GM19023 (cell line): ENCODE results near the gene ITGA4.

ENCODE experiments used
- ATAC-seq: cut with Tn5 transposase; IDR thresholded peaks from one replicate; pipeline ENCODE4 v1.9.1; 2021; ENCODE audit warnings: mild to moderate bottlenecking, moderate library complexity; ENCODE audit not compliant: unreplicated experiment

Gene ITGA4

GRCh38 chr2:181457741-181458425 is 697 bp downstream of the ITGA4 start:
- peak; percentile 30 for ATAC-seq

DNA sequence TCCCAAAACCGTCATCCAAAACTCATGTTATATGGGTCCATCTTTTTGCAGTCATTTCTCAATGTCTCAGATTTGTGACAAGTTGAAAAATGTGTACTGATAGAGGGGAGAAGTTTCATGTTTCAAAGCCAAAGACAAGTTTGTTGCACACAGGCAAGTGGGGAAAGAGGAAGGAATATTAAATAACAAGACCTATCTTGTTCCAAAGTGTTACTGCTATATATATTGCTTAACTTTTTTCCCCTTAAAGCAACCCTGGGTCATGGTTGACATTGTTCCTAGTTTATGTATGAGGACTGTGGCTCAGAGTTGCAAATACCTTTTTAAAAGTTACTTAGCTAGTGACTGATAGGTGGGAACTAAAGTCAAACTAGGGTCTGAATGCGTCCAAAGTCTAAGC is 1.7 kb downstream of the ITGA4 start:
- ATAC-seq = no peak

DNA sequence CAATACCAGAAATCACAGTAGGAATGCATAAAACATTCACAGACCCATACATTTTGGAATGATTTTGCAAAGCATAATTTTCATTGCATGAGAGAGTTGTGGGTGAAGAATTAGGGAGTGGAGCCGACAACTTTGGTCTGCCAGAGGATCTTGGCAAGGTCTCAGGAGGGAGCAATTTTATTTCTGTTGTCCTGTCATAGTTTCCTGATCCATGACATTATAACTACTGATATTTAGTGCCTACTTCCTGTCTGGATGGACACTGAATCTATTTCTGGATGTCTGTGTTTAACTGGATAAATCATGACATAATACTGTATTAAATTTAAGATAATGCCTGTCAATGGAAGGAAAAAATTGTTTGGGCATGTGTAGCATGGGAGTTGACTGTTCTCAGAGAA is 2.4 kb downstream of the ITGA4 start:
- ATAC-seq = no peak

GRCh38 chr2:181461056-181461997 is 4.1 kb downstream of the ITGA4 start:
- no peak for ATAC-seq

GRCh38 chr2:181462033-181462432 is 4.8 kb downstream of the ITGA4 start:
- ATAC-seq = no peak

DNA sequence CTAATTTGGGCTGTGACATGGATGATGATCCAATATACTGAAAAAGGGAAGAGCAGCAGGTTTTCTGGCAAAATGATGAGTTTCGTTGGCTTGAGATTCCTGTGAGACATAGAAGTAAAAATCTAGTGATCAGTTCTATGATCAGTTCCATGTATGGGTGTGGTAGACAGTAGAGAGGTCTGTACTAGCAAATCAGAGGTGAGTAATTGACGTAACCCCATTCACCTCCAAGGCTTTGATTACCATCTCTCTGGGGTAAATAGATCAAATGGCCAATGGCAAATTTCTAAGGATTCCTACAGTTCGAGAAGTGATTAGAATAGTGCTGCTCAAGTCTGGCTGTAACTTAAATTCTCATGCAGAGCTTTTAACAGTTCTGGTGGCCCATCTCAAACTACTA is 6.4 kb downstream of the ITGA4 start:
- ATAC-seq = no peak

DNA sequence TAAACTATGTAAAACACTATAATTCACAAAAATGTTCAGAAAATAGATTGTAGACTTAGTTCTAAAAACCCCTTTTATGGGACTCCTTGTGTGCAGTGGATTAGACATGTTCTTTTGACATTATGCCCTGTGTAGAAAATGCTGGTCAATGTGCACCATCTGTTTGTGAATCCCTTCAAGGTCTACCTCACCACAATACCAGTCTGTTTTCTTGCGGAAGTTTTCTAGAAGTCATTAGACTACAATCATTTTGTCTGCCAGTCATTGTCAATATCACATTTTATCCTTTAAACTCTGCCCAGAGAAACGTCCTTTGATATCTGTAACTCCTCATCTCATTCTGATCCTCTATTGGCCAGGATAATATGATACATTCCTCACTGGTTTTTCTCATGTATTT is 7.8 kb downstream of the ITGA4 start:
- ATAC-seq = no peak

DNA sequence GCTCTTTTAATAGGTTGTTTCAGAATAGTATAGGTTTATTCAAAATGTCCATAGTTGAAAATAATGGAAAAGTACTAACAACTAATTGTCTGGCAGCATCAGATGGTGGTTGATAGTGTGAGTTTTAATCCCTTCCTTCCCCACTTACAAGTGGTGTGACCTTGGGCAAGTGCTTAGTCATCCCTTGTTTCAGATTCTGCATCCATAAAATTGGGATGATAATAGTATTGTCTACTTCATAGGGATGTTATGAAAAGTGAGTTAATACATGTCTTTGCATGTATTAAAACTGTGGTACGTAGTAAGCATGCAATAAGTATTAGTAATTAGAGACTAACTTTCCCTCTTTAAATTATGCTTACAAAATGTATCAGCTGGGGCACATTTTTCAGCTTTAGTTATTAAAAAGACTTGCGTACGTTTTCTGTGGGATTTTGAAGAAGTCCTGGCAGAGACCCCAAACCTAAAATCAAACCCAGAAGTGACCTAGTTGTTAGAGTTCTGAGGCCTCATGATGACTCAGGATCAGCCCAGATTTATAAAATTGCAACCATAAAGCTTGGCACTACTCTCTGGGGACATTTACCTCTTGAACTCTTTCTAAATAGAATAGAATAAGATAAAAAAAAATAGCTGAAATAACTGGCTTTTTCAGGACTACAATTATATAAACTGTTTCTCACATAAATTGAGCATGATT is 8.6 kb downstream of the ITGA4 start:
- no peak for ATAC-seq

GRCh38 chr2:181466661-181467576 is 9.7 kb downstream of the ITGA4 start:
- no peak for ATAC-seq

DNA sequence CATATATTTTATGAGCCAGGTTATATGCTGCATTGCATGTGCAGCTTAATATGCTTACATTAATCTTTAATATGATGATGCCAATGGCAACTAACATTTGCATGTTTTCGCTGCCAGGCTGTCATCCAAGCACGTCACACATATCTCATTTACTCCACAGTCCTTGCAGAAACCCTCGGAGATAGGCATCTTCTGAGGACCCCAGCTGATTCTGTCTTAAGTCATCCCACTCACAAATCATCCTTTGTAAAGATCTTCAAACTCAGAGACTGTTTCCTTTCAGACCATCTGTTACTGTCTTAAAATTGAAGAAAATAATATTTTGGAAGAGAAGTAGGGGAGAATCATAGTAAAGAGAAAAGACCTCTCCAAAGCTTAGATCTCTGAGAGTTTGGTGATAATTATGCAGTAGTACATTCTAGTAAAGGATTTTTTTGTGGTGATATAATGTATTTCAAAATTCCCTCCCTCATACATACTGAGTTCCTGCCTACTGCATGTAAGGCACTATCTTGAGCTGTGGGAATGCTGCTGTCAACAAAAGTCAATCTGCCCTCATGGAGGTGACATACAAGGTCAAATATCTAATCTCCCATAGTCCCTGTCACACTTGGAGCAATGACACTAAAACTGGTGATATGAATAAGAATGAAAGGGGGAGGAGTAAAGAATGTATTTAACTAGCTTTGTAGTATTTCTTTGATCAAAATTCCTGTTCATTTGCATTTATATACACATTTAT is 11.0 kb downstream of the ITGA4 start:
- ATAC-seq = no peak

- ATAC-seq = no peak
These were observed 11.6 kb downstream of the ITGA4 start for GRCh38 chr2:181468811-181469210.

DNA sequence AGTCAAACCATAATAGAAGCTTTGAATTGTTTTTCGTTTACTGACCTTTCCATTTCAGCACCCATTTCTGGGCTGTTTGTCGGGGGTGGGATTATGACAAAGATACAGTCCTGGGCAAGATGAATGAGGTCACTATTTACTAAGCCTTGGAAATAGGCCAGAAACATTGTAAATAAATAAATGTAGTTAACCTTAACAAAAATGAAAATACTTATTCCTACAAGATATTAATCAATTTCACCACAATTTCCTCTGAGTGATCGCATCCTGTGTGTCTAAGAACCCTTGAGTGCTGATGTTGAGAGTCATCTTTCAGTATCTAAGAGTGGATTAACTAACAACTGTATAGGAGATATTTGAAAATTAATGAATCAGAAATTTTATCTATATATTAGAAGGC is 14.0 kb downstream of the ITGA4 start:
- no peak for ATAC-seq

GRCh38 chr2:181471783-181472182 is 14.6 kb downstream of the ITGA4 start:
- ATAC-seq = no peak

- no peak for ATAC-seq
These were observed 15.8 kb downstream of the ITGA4 start for GRCh38 chr2:181472990-181473389.

DNA sequence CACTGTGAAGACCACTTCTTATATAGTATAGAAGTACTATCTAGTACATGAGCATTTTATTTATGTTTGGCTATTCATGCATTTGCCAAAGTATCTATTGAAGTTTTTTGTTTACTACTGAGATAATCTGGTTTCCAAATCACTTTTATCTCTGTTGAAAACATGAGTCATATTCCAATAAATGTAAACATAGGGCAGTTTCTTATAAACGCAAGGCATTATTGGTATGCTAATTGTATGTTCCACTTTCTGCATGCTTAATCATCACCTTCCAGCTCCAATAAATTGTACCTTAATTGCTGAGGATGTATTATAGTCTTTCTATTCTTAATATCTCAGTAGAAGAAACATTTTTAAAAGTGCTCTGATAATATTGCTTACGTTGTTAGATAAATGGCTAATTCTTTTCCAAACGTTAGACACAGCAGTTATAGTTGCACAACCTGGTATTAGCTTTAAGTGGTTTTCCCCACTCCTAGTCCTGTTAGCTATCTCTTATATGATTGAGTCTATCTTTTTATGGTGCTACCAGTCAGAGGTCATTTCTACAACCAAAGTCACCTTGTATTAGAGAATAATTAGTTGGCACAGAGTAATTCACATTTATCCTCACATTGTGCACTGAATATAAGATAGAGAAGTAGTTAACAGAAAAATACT is 17.2 kb downstream of the ITGA4 start:
- no peak for ATAC-seq

DNA sequence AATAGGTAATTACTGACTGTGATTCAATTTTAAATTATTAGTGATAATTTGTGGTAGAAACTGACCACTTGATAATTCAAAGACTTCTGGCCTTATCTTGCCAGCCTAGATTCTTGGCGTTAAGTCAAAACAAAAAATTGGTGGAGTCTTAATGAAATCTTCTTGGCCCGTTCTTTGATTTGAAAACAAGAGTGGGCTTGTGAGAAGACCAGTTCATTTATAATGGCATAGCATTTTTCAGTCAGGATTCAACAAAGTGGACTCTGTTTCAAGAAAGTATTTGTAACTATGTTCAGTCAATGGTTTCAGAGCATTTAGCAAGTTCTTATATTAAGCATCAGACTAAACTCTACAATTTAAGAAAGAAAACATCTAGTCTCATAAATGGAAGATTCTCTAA is 26.0 kb downstream of the ITGA4 start:
- ATAC-seq = no peak

- no peak for ATAC-seq
These were observed 26.7 kb downstream of the ITGA4 start for GRCh38 chr2:181483876-181484275.

GRCh38 chr2:181484851-181485637 is 27.9 kb downstream of the ITGA4 start:
- no peak for ATAC-seq

GRCh38 chr2:181485638-181485946 is 28.4 kb downstream of the ITGA4 start:
- ATAC-seq = no peak
